Epithelial cell of esophagus (primary cell): ENCODE results near the gene HACD2.

Experiments used
- DNase-seq: peaks from one replicate; pipeline ENCODE4 v3.0.0; 2010; ENCODE audit warnings: low read depth
- H3K4me3 ChIP-seq: 2 replicates; pipeline ENCODE4 v1.5.1; 2011; ENCODE audit warnings: mild to moderate bottlenecking, low read length, control low read depth
- CTCF ChIP-seq: IDR thresholded peaks from 2 replicates; pipeline ENCODE4 v1.5.1; 2011; ENCODE audit warnings: low read depth, mild to moderate bottlenecking, low read length, control low read depth, inconsistent platforms; ENCODE audit not compliant: insufficient read depth; ENCODE audit errors: missing control alignments

HACD2 gene

GRCh38 chr3:123627673-123628670, 43.1 kb upstream of the HACD2 start:
- no peak overlapping the region for H3K4me3 ChIP-seq
- peak; percentile 34 for DNase-seq
- no peak for TF ChIP-seq CTCF

- DNase-seq, result no peak
- no peak overlapping the region for H3K4me3 ChIP-seq
- TF ChIP-seq CTCF, result no peak
These were observed 42.0 kb upstream of the HACD2 start for GRCh38 chr3:123626881-123627280.

GRCh38 chr3:123624302-123624701, 39.4 kb upstream of the HACD2 start:
- DNase-seq, result no peak
- TF ChIP-seq CTCF, result no peak
- no peak overlapping the region for H3K4me3 ChIP-seq

GRCh38 chr3:123623346-123623880, 38.6 kb upstream of the HACD2 start:
- DNase-seq, result peak; percentile 68
- no peak overlapping the region for H3K4me3 ChIP-seq
- no peak for TF ChIP-seq CTCF

- DNase-seq, result no peak
- no peak for TF ChIP-seq CTCF
- no peak overlapping the region for H3K4me3 ChIP-seq
These were observed 37.9 kb upstream of the HACD2 start for GRCh38 chr3:123622766-123623165.

GRCh38 chr3:123621850-123622189, 37.0 kb upstream of the HACD2 start:
- no peak overlapping the region for H3K4me3 ChIP-seq
- TF ChIP-seq CTCF, result no peak
- peak; percentile 49 for DNase-seq
